ENCODE results near the gene GPR15.

GPR15 gene

DNA sequence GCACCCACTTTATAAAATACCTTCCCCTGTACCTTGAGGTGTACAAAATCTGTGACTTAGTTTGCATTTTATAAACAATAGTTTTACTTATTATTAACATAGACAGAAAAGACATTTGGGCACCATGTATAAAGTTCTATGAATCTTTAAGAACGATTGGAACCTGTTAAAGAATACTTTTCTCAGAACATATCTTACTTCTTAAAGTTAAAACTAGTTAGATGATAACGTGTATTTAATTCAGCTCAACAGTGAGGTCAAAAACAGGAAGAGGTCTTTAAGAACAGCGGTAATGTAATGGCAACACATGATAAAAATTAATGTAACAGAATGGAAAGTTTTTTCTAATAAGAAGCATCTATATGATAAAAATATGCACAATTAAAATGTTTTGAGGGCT is 36.6 kb downstream of the GPR15 start:
- Mint-ChIP-seq H3K36me3 (ENCODE audit: insufficient read depth) (peaks cover 23% of the 10 kb centered on the region), H3K4me1 (ENCODE audit: low read depth in 2 of 2) (peaks cover 39 to 58% of the 10 kb centered on the region in 2 donors), H3K27ac (peak overlapping the region; percentile 90 to 99), H3K9me3 (no peaks in the 10 kb centered on the region), H3K27me3 (no peaks in the 10 kb centered on the region), H3K4me3 (peak overlapping the region; percentile 55 to 60)
- DNase-seq (no peak), ATAC-seq (replicated peaks) (no peak)

DNA sequence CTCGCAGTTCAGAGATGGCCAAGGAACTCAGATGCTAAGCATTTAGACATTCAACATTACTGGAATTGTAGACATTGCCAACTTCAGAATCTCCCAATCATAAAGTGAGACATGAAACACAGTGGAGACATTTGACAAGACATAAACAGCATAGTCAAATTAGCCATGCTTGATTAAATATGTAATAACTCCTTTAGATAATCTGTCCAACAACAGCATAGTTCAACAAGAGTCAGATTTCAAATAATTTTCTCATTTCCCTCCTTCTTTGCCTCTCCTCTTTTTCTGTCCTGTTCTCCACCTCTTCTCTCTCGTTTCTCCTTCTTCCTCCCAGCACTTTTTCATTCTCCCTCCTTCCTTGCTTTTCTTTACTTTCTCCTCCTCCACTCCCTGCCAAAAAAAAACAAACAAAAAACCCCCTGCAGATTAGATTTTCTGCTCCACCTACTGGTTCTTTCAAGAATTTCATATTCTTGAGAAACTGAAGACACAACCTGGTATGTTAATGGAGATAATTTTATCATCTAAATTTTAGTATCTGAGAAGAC is 41.5 kb downstream of the GPR15 start:
- no peak for DNase-seq
- Mint-ChIP-seq H3K4me3 (peak overlapping the region; percentile 4 to 68), H3K9me3 (no peaks in the 10 kb centered on the region), H3K4me1 (ENCODE audit: low read depth in 2 of 2) (peaks cover 12 to 31% of the 10 kb centered on the region in 2 donors), H3K27ac (peak overlapping the region in 1 of 2 donors; percentile 81), H3K36me3 (ENCODE audit: insufficient read depth) (peaks cover 7% of the 10 kb centered on the region), H3K27me3 (no peaks in the 10 kb centered on the region)
- peak; percentile 65 for ATAC-seq (replicated peaks)

- Mint-ChIP-seq H3K27me3 (no peaks in the 10 kb centered on the region), H3K27ac (peak overlapping the region in 1 of 2 donors; percentile 81), H3K9me3 (no peaks in the 10 kb centered on the region), H3K4me1 (ENCODE audit: low read depth in 2 of 2) (peaks cover 10 to 24% of the 10 kb centered on the region in 2 donors), H3K36me3 (ENCODE audit: insufficient read depth) (peaks cover 7% of the 10 kb centered on the region), H3K4me3 (peak overlapping the region in 1 of 2 donors; percentile 68)
- no peak for ATAC-seq (replicated peaks)
- DNase-seq: no peak
Measured at GRCh38 chr3:98574132-98574531, 42.4 kb downstream of the GPR15 start.

GRCh38 chr3:98577178-98577895 is 45.6 kb downstream of the GPR15 start:
- Mint-ChIP-seq H3K4me3 (no peak overlapping the region), H3K36me3 (ENCODE audit: insufficient read depth) (peaks cover 26% of the 10 kb centered on the region), H3K27ac (peak overlapping the region in 1 of 2 donors; percentile 13), H3K27me3 (no peaks in the 10 kb centered on the region), H3K4me1 (ENCODE audit: low read depth in 2 of 2) (peaks cover 10 to 16% of the 10 kb centered on the region in 2 donors), H3K9me3 (no peaks in the 10 kb centered on the region)
- DNase-seq: no peak
- ATAC-seq (replicated peaks): no peak

DNA sequence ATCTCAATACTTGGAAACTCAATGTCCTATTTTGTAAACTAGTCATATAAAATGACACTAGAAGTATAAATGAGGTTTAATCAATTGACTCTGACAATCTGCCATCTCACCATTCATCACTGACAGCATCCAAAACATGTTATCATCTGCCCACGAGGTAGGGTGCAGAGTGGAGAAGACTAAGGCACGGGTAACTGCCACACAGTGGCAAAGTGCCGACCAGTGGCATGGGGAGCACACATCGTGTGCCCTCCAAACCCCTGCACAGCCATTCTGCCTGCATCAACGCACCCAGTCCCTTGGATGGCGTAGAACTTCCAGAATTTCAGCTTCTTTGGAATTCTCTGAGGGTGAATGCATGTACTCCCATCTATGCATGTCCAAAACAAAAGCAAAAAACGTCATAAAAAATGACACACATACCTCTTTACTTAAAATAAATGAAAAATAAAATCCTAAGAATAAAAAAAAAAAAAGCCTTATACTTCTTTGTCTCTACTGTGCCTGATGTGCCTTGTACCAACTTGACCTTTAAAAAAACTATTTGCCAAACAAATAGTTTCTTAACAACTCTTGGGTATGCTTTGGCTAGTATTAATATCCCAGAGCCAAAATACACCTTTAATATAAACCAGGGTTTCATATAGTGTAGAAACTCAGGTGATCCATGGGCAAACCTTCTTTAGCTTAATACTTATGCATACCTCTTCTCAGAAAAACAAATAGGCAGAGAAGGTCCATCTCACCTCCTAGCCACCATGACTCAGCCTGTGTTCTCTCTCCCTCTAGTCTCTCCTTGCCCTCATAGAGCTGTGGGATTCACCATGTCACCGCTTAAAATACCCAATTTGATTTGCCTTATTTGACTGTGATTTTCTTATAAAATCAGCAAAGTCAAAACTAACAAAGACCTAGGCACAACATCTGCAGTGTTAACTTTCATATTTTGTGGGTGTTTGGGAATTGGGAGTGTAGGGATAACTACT is 48.9 kb downstream of the GPR15 start:
- Mint-ChIP-seq H3K27me3 (no peaks in the 10 kb centered on the region), H3K36me3 (ENCODE audit: insufficient read depth) (peaks cover 34% of the 10 kb centered on the region), H3K9me3 (no peaks in the 10 kb centered on the region), H3K27ac (peak overlapping the region in 1 of 2 donors; percentile 11), H3K4me1 (ENCODE audit: low read depth in 2 of 2) (peaks cover 13% of the 10 kb centered on the region in 2 donors), H3K4me3 (no peak overlapping the region)
- no peak for DNase-seq
- no peak for ATAC-seq (replicated peaks)

DNA sequence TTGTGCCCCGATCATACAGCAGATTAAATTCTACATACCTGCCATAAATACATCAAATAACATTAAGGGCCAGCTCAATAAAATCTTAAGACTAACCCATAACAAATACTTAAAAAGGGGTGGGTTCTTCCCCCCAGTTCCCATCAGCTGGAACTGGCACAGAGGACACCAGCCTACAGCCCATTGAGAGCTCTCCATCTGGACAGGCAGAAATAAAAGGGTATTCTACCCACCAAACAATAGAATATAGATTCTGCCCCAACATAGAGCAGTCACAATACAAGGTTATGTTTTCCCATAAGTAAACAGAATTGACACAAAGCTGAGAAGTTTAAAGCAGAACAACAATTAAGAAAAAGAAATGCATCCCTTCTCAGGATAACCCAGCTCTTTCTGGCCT is 49.7 kb downstream of the GPR15 start:
- no peak for DNase-seq
- Mint-ChIP-seq H3K4me3 (no peak overlapping the region), H3K9me3 (no peaks in the 10 kb centered on the region), H3K27me3 (no peaks in the 10 kb centered on the region), H3K4me1 (ENCODE audit: low read depth in 2 of 2) (peaks cover 13 to 18% of the 10 kb centered on the region in 2 donors), H3K27ac (peak overlapping the region in 1 of 2 donors; percentile 11), H3K36me3 (ENCODE audit: insufficient read depth) (peaks cover 34% of the 10 kb centered on the region)
- ATAC-seq (replicated peaks): no peak

- no peak for ATAC-seq (replicated peaks)
- no peak overlapping the region for H3K4me3 Mint-ChIP-seq
- no peaks in the 10 kb centered on the region for H3K9me3 Mint-ChIP-seq
- peaks cover 12 to 19% of the 10 kb centered on the region in 2 donors for H3K4me1 Mint-ChIP-seq (ENCODE audit: low read depth in 2 of 2)
- H3K27ac Mint-ChIP-seq: peak overlapping the region in 1 of 2 donors; percentile 63
- DNase-seq: no peak
- peaks cover 39% of the 10 kb centered on the region for H3K36me3 Mint-ChIP-seq (ENCODE audit: insufficient read depth)
- no peaks in the 10 kb centered on the region for H3K27me3 Mint-ChIP-seq
Measured at GRCh38 chr3:98582042-98582441, 50.3 kb downstream of the GPR15 start.

DNA sequence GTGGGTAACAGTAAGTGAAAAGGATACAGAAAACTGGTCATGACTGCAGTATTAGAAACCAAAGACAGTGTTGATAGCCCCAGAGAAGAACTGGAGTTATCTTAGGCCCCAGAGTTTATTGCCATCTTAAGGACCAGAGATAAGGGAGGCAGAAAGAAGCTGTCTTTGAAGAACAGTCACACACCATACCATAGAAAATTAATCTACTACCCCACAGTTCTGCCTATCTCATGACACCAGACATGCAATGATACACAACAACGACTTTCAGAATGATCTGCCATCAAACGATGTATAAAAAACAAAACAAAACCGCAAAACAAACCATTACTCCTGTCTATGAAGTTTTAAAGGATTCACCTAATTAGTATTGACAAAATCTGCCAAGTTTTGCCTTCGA is 52.0 kb downstream of the GPR15 start:
- H3K9me3 Mint-ChIP-seq: no peaks in the 10 kb centered on the region
- H3K4me3 Mint-ChIP-seq: no peak overlapping the region
- H3K36me3 Mint-ChIP-seq (ENCODE audit: insufficient read depth): peaks cover 48% of the 10 kb centered on the region
- H3K27me3 Mint-ChIP-seq: no peaks in the 10 kb centered on the region
- ATAC-seq (replicated peaks): no peak
- no peak for DNase-seq
- peaks cover 12 to 22% of the 10 kb centered on the region in 2 donors for H3K4me1 Mint-ChIP-seq (ENCODE audit: low read depth in 2 of 2)
- H3K27ac Mint-ChIP-seq: peak overlapping the region in 1 of 2 donors; percentile 44

Data from effector memory CD8-positive, alpha-beta T cell (primary cell).